Activated T-helper 2 cell treated with anti-CD3 and anti-CD28 coated beads, Interferon-gamma antibody, Interleukin-2, Interleukin-4, amounts not matched to agents 10 μg/mL and 5 μg/mL and 100 μg/mL, durations not matched to agents 14 hours and 24 hours and 36 hours (primary cell): ENCODE data around the gene ABR. TPM values are rescaled to one million over a fixed set of nuclear protein-coding genes. Genes with fewer than 3 reads are reported as not detected.
"Not testable (repeated sequence)": the region's sequence is repeated elsewhere in the genome, so short reads cannot be mapped to it uniquely, and the experiment has no call there.

Experiments
- DNase-seq: peaks from one replicate; pipeline ENCODE4 v3.0.0; 2021; ENCODE audit warnings: low spot score
- H3K27ac Mint-ChIP-seq: one replicate; pipeline ENCODE4 v1.8.0; 2021; ENCODE audit warnings: mixed read lengths
- H3K27me3 Mint-ChIP-seq: one replicate; pipeline ENCODE4 v1.8.0; 2021; ENCODE audit warnings: low read depth, mixed read lengths
- H3K36me3 Mint-ChIP-seq: one replicate; pipeline ENCODE4 v1.8.0; 2021; ENCODE audit warnings: low read depth, mixed read lengths
- H3K4me1 Mint-ChIP-seq: one replicate; pipeline ENCODE4 v1.8.0; 2021; ENCODE audit warnings: low read depth, mixed read lengths
- H3K4me3 Mint-ChIP-seq: one replicate; pipeline ENCODE4 v1.8.0; 2021; ENCODE audit warnings: low read depth, mild to moderate bottlenecking, moderate library complexity, mixed read lengths
- H3K9me3 Mint-ChIP-seq: one replicate; pipeline ENCODE4 v1.8.0; 2021; ENCODE audit warnings: mixed read lengths
- intact Hi-C: fragments of 100-400 bp; cut with micrococcal nuclease; formaldehyde crosslinking; loops from one replicate; pipeline ENCODE4 v1.15.1; 2023
- total RNA-seq: library from RNA; stranded (reverse); gene quantifications from 2 replicates; pipeline ENCODE4 v1.2.3, GENCODE V29; 2022

ABR gene
- total RNA-seq, 1 donor from 2014 or later, result 69.3 TPM

DNA sequence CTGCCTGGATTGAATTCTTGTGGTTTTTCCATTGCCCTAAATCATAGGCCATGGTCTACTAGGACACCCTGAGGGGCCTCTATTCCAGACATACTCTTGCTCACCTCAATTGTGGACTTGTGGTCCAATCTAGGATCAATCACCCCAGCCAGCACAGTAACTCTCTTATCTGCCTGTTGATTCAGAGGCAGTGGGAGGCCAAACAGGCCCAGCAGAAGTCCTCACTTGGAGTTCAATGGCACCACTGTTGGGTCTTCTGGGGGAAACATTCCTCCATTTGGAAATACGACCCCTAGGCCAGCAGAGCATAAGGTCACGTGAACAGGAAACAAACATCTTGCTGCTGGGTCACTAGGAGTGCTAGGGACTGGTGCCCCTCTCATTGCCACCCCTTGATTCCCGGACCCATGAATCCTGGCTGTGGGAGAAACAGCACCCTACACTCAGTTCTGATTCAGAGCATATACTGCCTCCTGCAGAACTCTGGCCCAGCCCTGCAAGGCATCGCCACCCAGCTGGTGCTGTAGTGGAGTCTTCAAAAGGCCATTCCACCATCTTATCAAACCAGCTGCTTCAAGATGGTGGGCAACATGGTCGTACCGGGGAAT lies 193.4 kb downstream of the ABR start:
- H3K27me3 Mint-ChIP-seq, result no peaks in the 10 kb centered on the region
- H3K36me3 Mint-ChIP-seq, result no peaks in the 10 kb centered on the region
- intact Hi-C loops, result no loop called here
- no peaks in the 10 kb centered on the region for H3K4me1 Mint-ChIP-seq
- no peaks in the 10 kb centered on the region for H3K9me3 Mint-ChIP-seq
- no peak for DNase-seq
- H3K27ac Mint-ChIP-seq, result no peak overlapping the region
- no peak overlapping the region for H3K4me3 Mint-ChIP-seq

DNA sequence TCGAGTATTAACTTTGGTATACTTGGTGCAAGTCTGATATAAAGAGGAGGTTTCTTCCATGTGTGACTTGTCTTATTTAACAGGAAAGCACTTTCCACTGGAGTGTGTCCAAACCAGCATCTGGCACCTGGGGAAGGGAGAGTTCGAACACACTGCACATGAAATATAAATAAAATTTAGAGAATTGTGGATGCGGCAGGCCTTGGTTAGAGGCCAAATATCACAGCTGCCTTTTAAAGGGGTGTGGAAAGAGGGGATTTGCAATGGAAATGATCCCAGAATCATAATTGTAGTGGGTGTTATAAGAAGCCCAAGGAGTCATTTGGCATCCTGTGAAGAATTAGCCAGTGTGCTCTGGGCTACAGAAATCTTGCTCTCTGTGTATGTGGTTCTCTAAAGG lies 195.9 kb downstream of the ABR start:
- no peak overlapping the region for H3K4me3 Mint-ChIP-seq
- H3K27ac Mint-ChIP-seq, result no peak overlapping the region
- intact Hi-C loops, result loop anchor here (5.0 kb wide), 2 partner anchors 107 to 572 kb away; a partner anchor contains a TSS
- DNase-seq, result no peak
- no peaks in the 10 kb centered on the region for H3K27me3 Mint-ChIP-seq
- H3K9me3 Mint-ChIP-seq, result no peaks in the 10 kb centered on the region
- H3K36me3 Mint-ChIP-seq, result no peaks in the 10 kb centered on the region
- H3K4me1 Mint-ChIP-seq, result peaks cover 6% of the 10 kb centered on the region

DNA sequence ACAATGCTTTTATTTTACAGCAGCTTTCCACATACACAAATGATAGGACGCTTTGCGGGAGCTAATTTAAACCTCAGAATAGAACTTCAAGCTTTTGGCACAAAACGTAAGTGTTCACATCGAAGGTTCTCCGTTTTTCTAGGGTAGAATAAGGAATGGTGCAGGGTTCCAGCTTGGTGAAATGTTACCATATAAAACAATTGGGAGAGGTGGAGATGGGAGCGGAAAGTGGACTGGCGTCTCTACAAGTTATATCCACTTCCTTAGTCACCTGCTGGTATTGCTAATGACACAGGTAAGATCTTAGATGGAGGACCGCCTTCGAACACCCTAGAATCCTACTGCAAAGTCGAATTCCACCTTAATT lies 198.5 kb downstream of the ABR start:
- intact Hi-C loops, result loop anchor here (1.0 to 5.0 kb wide), 4 partner anchors 15 to 569 kb away; a partner anchor contains a TSS
- Mint-ChIP-seq H3K4me3 (no peak overlapping the region), H3K27ac (no peak overlapping the region), H3K27me3 (peaks cover 21% of the 10 kb centered on the region), H3K9me3 (no peaks in the 10 kb centered on the region), H3K4me1 (peaks cover 11% of the 10 kb centered on the region), H3K36me3 (no peaks in the 10 kb centered on the region)
- DNase-seq, result no peak

DNA sequence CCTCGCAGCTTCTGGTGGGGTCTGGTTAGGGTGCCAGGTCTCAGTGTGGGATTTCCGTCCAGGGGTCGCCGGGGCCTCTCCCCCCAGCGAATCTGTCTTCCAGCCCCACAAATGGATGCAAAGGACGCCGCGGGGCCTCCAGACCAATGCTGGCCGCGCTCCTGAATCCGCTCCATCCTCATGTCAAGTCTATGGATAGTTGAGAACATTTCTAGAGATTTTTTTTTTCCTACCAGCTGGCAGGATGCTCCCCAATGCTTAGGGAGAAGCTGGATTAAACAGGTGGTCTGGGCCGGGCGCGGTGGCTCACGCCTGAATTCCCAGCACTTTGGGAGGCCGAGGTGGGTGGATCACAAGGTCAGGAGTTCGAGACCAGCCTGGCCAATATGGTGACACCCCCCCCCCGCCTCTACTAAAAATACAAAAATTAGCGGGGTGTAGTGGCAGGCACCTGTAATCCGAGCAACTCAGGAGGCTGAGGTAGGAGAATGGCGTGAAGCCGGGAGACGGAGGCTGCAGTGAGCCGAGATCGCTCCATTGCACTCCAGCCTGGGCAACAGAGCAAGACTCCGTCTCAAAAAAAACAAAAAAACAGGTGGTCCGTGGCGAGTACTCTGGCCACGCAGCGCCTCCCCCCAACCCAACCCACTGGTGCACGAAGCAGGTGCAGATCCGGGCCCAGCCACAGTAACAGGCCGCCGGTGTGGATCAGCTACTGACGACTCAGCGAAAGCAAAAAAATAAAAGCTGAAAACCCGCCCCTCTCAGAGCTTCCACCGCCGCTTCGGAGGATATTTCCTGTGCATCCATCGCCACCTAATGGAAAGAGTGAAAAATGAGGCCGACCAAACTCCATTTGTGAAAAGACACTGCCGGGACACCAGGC lies 199.1 kb downstream of the ABR start:
- H3K27me3 Mint-ChIP-seq, result peaks cover 26% of the 10 kb centered on the region
- H3K27ac Mint-ChIP-seq, result no peak overlapping the region
- no peaks in the 10 kb centered on the region for H3K9me3 Mint-ChIP-seq
- peak overlapping the region; percentile 78 for H3K4me3 Mint-ChIP-seq
- H3K36me3 Mint-ChIP-seq, result no peaks in the 10 kb centered on the region
- intact Hi-C loops, result loop anchor here (1.0 to 5.0 kb wide), 4 partner anchors 16 to 568 kb away; a partner anchor contains a TSS
- H3K4me1 Mint-ChIP-seq, result peaks cover 11% of the 10 kb centered on the region
- DNase-seq, result peak; percentile 74

DNA sequence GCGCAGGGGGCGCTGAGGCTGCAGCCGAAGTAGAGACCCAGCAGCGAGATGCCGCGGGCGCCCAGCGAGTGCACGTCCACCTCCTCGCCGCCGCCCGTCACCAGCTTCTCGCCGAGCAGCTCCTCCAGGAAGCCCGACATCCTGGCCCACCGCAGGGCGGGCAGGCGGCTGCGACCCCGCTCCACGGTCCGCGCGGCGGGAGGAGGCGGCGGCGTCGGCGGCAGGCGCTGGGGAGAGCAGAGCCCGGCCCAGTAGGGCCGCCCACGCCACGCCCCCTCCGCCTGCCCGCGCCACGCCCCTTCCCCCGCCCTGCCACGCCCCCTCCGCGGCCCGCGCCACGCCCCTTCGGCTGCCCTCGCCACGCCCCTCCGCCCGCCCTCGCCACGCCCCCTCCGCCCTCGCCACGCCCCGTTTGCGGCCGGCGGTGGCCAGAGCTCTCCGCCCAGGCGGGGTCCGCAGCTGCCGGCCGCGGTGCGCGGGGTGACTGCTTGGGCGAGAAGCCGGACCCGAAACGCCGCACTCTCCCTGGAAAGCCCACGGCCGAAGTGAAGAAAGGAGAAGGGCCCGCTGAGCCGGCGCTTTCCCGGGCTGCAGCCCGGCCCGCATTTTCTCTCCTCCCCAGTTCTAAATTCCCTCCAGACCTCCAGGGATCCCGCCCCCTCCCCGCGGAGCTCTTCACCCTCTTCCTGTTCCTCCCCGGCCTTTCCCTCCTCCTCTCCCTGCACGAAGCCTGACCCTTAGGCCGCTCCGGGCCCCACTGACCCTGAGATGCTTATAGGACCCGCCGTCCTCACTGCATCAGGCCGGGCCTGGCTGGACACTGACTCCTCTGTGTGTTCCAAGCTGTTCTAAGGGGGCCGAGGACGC lies 200.0 kb downstream of the ABR start, which contains the start of gene NXN:
Gene NXN (minus strand): TSS at position 238 of the 867 bp plus-strand sequence.
- DNase-seq, result peak; percentile 79
- H3K4me1 Mint-ChIP-seq, result peaks cover 11% of the 10 kb centered on the region
- H3K9me3 Mint-ChIP-seq, result no peaks in the 10 kb centered on the region
- peak within 1 kb of the TSS; percentile 78 for H3K4me3 Mint-ChIP-seq
- no peaks in the 10 kb centered on the region for H3K36me3 Mint-ChIP-seq
- peaks cover 32% of the 10 kb centered on the region for H3K27me3 Mint-ChIP-seq
- intact Hi-C loops, result loop anchor here (5.0 kb wide), 2 partner anchors 102 to 567 kb away; a partner anchor contains a TSS
- H3K27ac Mint-ChIP-seq, result no peak within 1 kb of the TSS

DNA sequence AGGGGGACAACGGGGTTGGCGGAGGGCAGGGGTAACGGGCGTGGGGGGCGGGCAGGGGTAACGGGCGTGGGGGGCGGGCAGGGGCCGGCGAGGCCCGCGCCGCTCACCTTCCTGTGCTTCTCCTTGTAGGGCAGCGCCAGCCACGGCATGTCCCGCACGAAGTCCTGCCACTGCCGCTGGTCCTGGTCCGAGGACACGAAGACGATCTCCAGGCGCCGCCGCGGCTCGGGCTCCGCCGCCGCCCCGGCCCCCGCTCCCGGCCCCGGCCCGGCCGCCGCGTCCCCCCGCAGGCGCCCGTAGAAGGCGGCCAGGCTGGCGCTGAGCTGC lies 200.6 kb downstream of the ABR start:
- Mint-ChIP-seq H3K27ac (no peak overlapping the region), H3K4me3 (no peak overlapping the region), H3K4me1 (peaks cover 11% of the 10 kb centered on the region), H3K9me3 (no peaks in the 10 kb centered on the region), H3K36me3 (no peaks in the 10 kb centered on the region), H3K27me3 (peaks cover 35% of the 10 kb centered on the region)
- DNase-seq, result no peak
- intact Hi-C loops, result no loop called here

DNA sequence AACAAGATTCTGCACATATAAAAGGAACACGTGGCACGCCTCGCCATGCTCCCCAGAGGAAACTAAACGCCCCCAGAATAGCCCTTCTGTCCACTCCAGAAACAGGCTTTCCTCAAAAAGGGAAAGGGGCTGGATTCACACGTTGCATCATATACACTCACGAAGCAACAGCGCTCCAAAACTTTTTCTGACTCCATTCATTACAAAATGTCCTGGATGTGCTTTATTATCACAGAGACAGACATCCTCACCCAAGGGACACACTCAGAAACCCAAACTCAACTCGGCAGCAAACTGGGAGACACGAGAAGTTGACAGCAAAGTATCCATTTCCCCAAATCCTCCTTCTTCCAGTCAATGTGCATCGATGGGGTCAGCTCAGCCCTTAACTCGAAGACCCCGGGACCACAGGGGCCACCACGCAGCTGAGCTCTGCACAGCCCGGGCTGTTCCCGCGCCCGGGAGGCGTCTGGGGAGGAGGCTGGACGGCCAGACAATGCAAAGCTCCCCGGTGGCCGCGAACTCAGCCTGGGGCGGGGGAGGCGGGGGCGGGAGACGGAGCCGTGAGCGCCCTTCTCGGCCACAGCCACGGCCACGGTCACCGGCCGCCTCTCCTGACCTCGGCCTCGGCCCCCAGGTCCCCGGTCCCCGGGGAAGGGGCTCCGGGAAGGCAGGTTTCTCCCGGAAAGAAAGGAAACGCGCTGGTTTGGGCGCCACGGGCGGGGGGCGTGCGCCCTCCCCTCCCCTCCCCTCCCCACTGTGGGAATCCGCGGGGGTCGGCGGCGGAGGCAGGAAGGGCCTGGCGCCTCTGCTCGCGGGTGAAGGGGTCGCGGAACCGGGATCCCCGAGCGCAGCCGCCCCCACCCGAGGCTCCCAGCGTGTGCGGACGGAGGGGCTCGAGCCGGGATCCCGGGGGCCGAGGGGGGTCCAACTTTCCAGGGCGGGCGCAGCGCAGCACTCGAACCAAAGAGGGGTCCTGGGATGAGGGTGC lies 201.4 kb downstream of the ABR start:
- DNase-seq, result no peak
- Mint-ChIP-seq H3K36me3 (no peaks in the 10 kb centered on the region), H3K27ac (no peak overlapping the region), H3K27me3 (peaks cover 35% of the 10 kb centered on the region), H3K4me1 (peaks cover 11% of the 10 kb centered on the region), H3K9me3 (no peaks in the 10 kb centered on the region), H3K4me3 (peak overlapping the region; percentile 51)
- intact Hi-C loops, result no loop called here

DNA sequence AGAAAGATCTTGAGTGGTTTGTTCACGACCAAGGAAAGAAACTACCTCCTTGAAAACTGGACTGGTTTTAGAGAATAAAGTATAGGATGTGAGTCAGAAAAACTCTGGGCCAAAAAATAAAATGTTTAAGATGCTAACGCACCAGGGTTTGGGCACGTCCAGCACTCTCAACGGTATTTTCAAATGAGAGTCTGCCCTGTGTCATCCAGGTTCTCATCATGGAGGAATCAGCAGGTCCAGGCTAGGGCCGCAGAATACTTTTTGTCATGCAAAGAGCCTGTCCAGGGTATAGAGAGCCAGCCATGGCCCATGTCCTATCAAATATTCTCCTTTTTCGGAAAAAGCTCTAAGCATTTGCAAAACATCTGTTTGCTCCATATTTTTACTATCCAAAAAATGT lies 202.6 kb downstream of the ABR start:
- no peak for DNase-seq
- Mint-ChIP-seq H3K4me3 (no peak overlapping the region), H3K27ac (no peak overlapping the region), H3K4me1 (peaks cover 11% of the 10 kb centered on the region), H3K36me3 (no peaks in the 10 kb centered on the region), H3K27me3 (peaks cover 35% of the 10 kb centered on the region), H3K9me3 (no peaks in the 10 kb centered on the region)
- intact Hi-C loops, result no loop called here

DNA sequence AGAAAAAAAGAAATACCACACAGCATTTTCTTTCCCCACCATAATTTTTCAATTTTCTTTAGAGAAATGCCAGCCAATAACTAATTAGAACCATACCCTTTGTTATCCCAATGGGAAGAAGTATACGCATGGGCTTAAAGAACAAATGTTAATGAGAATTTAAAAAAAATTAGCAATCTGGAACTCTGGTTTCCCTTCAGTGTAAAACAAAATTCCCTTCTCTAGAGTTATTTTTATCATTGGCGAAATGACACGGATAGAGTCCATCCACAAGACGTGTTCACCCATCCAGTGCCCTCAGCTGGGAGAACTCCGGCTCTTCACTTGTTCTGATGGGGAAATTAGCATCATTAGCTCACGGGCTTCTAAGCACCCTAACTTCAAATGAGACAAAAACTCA lies 203.5 kb downstream of the ABR start:
- H3K4me3 Mint-ChIP-seq, result no peak overlapping the region
- no peak for DNase-seq
- no peaks in the 10 kb centered on the region for H3K9me3 Mint-ChIP-seq
- H3K4me1 Mint-ChIP-seq, result peaks cover 10% of the 10 kb centered on the region
- peaks cover 35% of the 10 kb centered on the region for H3K27me3 Mint-ChIP-seq
- H3K27ac Mint-ChIP-seq, result no peak overlapping the region
- intact Hi-C loops, result no loop called here
- no peaks in the 10 kb centered on the region for H3K36me3 Mint-ChIP-seq

DNA sequence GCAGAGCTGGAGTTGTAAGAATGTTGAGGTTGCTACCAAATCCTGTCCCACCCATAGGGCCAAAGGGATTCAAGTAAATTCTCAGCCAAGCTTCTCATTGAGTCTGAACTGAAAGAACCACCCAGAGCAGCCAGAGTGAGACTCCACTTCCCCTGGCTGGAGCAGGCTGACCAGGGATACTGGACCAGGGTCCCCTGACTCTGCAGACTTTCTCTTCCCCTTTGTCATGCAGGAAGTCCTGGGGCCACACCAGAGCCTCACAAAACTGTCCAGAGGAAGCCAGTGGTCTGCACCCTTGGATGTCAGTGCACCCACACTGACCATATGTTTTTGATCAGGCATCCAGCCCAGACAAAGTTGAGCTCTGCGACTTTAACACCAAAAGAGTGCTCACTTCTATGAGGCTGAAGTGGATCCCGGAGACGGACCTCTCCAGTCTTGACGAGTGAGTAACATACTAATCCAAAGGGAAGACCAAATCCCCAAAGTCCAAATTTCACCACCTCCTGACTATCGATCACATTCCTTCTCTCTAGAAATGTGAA lies 204.3 kb downstream of the ABR start:
- no peak overlapping the region for H3K4me3 Mint-ChIP-seq
- no peak overlapping the region for H3K27ac Mint-ChIP-seq
- no peaks in the 10 kb centered on the region for H3K9me3 Mint-ChIP-seq
- H3K27me3 Mint-ChIP-seq, result peaks cover 35% of the 10 kb centered on the region
- peaks cover 5% of the 10 kb centered on the region for H3K4me1 Mint-ChIP-seq
- intact Hi-C loops, result no loop called here
- H3K36me3 Mint-ChIP-seq, result no peaks in the 10 kb centered on the region
- DNase-seq, result no peak

DNA sequence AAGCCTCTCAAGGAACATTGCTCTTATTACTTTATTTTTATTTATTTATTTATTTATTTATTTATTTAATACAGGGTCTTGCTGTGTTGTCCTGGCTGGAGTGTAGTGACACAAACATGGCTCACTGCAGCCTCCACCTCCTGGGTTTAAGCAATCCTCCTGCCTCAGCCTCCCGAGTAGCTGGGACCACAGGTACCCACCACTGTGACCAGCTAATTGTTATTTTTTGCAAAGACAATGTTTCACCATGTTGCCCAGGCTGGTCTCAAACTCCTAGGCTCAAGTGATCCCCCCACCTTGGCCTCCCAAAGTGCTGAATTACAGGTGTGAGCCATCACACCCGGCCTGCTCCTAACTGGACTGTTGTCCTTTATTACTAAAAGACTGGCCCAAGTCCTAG lies 205.0 kb downstream of the ABR start:
- H3K27ac Mint-ChIP-seq, H3K4me1 Mint-ChIP-seq, H3K9me3 Mint-ChIP-seq, H3K4me3 Mint-ChIP-seq, intact Hi-C loops, H3K36me3 Mint-ChIP-seq, DNase-seq: not testable (repeated sequence)
- peaks cover 38% of the 10 kb centered on the region for H3K27me3 Mint-ChIP-seq
